Ascending aorta (tissue), 2 donors: ENCODE results near the gene STK32B. TPM values are rescaled to one million over a fixed set of nuclear protein-coding genes. Genes with fewer than 3 reads are reported as not detected.
"Not testable (repeated sequence)": the region's sequence is repeated elsewhere in the genome, so short reads cannot be mapped to it uniquely, and the experiment has no call there.

ENCODE experiments used
- DNase-seq, 2 donors: peaks; one replicate each; pipeline ENCODE4 v3.0.0-alpha.2; 2019; ENCODE audit warnings: low spot score in 2 of 2
- H3K27ac ChIP-seq, 2 donors: fragments of 200-600 bp; sonication (generic); one replicate each; pipeline ENCODE4 v1.5.1; 2016 to 2017; ENCODE audit warnings: mild to moderate bottlenecking in 1 of 2
- H3K27me3 ChIP-seq: fragments of 200-600 bp; sonication (generic); one replicate; pipeline ENCODE4 v1.5.1; 2017
- H3K36me3 ChIP-seq, 2 donors: fragments of 200-600 bp; sonication (generic); one replicate each; pipeline ENCODE4 v1.5.1; 2016
- H3K4me1 ChIP-seq, 2 donors: fragments of 200-600 bp; sonication (generic); one replicate each; pipeline ENCODE4 v1.5.1; 2016 to 2017; ENCODE audit warnings: mild to moderate bottlenecking in 1 of 2
- H3K4me3 ChIP-seq, 2 donors: fragments of 200-600 bp; sonication (generic); one replicate each; pipeline ENCODE4 v1.5.1; 2016 to 2017; ENCODE audit warnings: mild to moderate bottlenecking in 1 of 2
- H3K9me3 ChIP-seq, 2 donors: fragments of 200-600 bp; sonication (generic); one replicate each; pipeline ENCODE4 v1.5.1; 2016
- intact Hi-C: fragments of 100-400 bp; cut with DNase I; formaldehyde crosslinking; loops from one replicate; pipeline ENCODE4 v1.15.1; 2023
- total RNA-seq: library from RNA; depleted of rRNA; stranded (reverse); fragments of >200 nt; gene quantifications from one replicate; pipeline ENCODE4 v1.1.0, GENCODE V29; 2016
- TF ChIP-seq, protein P1 (sequence below), 3 experiments: fragments of 200-600 bp in 2 of 3; fragments of 450-650 bp in 1 of 3; sonication (generic) in 2 of 3; IDR thresholded peaks; one replicate each; pipeline ENCODE4 v1.5.1; 2016 to 2019; ENCODE audit warnings: antibody characterized with exemption in 3 of 3, mild to moderate bottlenecking in 1 of 3, moderate library complexity in 1 of 3

The STK32B gene
- total RNA-seq, 1 donor from 2014 or later: 2.3 TPM

DNA sequence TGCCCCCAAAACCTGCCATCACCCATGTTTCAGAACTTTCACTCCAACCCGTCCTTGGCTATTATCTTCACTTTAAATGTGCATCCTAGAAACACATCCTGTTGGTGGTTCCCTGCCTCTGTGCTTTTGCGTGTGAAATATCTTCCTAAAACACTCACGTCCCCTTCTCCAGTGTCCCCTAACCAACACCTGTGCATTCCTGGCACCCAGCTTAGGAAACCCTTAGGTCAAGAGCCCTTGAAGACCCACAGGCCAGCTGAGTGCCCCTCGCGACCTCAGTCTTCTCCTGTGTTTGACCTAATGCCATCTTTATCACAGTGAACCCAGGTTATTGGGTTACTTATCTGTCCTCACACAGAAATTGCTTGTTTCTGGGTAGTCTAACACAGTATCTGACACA lies 117.6 kb downstream of the STK32B start:
- intact Hi-C loops: no loop called here
- H3K4me1 ChIP-seq: no peaks in the 10 kb centered on the region
- no peaks in the 10 kb centered on the region for H3K27me3 ChIP-seq
- H3K27ac ChIP-seq: no peak overlapping the region
- no peak overlapping the region for H3K4me3 ChIP-seq
- no peaks in the 10 kb centered on the region for H3K9me3 ChIP-seq
- TF ChIP-seq, protein P1, sequence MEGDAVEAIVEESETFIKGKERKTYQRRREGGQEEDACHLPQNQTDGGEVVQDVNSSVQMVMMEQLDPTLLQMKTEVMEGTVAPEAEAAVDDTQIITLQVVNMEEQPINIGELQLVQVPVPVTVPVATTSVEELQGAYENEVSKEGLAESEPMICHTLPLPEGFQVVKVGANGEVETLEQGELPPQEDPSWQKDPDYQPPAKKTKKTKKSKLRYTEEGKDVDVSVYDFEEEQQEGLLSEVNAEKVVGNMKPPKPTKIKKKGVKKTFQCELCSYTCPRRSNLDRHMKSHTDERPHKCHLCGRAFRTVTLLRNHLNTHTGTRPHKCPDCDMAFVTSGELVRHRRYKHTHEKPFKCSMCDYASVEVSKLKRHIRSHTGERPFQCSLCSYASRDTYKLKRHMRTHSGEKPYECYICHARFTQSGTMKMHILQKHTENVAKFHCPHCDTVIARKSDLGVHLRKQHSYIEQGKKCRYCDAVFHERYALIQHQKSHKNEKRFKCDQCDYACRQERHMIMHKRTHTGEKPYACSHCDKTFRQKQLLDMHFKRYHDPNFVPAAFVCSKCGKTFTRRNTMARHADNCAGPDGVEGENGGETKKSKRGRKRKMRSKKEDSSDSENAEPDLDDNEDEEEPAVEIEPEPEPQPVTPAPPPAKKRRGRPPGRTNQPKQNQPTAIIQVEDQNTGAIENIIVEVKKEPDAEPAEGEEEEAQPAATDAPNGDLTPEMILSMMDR (IDR thresholded peaks at IDR 0.05): no peak
- H3K36me3 ChIP-seq: no peaks in the 10 kb centered on the region
- DNase-seq: no peak

DNA sequence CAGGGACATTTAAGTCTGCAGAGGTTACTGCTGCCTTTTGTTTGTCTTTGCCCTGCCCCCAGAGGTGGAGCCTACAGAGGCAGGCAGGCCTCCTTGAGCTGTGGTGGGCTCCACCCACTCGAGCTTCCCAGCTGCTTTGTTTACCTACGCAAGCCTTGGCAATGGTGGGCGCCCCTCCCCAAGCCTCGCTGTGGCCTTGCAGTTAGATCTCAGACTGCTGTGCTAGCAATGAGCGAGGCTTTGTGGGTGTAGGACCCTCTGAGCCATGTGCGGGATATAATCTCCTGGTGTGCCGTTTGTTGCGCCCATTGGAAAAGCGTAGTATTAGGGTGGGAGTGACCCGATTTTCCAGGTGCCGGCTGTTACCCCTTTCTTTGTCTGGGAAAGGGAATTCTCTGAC lies 124.6 kb downstream of the STK32B start:
- H3K27me3 ChIP-seq, intact Hi-C loops, H3K27ac ChIP-seq, H3K9me3 ChIP-seq, DNase-seq, H3K36me3 ChIP-seq, H3K4me3 ChIP-seq, H3K4me1 ChIP-seq: not testable (repeated sequence)

DNA sequence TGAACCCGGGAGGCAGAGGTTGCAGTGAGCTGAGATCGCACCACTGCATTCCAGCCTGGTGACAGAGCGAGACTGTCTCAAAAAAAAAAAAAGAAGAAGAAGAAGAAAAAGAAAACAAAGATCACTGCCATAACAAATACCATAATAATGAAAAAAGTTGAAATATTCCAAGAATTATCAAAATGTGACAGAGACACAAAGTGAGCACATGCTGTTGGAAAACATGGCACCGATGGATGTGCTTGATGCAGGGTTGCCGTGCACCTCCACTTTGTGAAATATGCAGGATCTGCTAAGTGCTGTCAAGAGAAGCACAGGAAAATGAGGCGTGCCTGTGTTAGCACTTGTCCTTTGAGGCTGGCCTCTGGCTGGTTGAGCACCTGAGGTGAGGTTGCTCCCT lies 133.3 kb downstream of the STK32B start:
- intact Hi-C loops: no loop called here
- Histone ChIP-seq H3K9me3 (no peaks in the 10 kb centered on the region), H3K36me3 (no peaks in the 10 kb centered on the region), H3K4me3 (no peak overlapping the region), H3K27ac (no peak overlapping the region), H3K27me3 (no peaks in the 10 kb centered on the region), H3K4me1 (no peaks in the 10 kb centered on the region)
- TF ChIP-seq, protein P1 (IDR thresholded peaks at IDR 0.05): no peak
- DNase-seq: no peak

DNA sequence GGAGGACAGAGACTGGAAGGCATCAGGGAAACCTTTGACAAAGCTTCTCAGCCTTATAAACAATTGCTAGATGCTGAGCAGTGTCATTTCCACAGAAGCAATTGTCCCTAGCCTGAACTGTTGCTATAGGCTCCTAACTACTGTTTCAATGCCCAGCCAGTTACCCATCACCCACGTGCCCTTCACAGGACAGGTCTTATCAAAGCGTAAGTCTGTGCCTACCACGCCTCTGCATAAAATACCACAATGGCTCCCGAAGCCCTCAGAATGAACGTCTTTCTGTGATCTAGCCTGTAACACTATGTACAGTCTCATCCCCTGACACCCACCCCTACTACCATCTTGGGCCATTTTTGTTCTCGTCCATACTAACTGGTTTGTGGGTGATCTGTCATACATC lies 134.3 kb downstream of the STK32B start:
- Histone ChIP-seq H3K27me3 (no peaks in the 10 kb centered on the region), H3K27ac (no peak overlapping the region), H3K4me3 (no peak overlapping the region), H3K36me3 (no peaks in the 10 kb centered on the region), H3K9me3 (no peaks in the 10 kb centered on the region), H3K4me1 (no peaks in the 10 kb centered on the region)
- DNase-seq: no peak
- intact Hi-C loops: no loop called here
- TF ChIP-seq, protein P1 (IDR thresholded peaks at IDR 0.05): no peak

DNA sequence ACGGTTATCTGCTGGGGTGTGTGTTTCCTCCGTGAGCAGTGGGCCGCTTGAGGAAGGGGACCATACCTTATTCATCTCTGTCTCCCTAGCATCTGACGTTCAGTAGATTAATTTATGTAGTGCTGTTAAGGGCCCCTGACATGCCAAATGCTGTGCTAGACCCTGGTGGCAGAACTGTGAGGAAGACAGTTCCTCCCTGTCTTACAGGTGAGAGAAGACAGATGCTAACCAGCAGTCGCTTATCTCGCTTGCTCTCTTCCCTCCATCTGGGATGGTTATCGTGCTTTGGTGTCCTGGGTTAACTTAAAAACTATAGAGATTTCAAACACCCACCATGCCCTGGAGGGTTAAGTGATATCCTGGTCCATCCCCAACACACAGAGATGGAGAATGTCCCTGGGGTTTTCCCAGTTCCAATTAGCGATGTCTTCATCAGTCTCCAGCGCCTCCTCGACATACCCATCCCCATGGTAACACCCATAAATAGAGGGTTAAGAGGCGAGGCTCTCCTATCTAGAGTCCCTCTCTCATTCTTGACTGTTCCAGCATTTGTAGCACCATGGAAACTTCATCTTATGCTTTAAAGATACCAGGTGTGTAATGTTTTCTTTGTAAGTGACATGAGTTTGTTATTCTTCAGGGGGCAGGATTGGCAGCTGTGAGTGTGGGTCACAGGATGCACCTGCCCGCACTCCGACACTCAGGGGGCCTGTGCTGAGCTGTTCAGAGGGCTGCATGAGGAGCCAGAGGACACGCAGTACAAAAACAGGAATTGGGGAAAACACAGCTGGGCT lies 135.2 kb downstream of the STK32B start:
- intact Hi-C loops: no loop called here
- Histone ChIP-seq H3K4me1 (no peaks in the 10 kb centered on the region), H3K36me3 (no peaks in the 10 kb centered on the region), H3K27me3 (no peaks in the 10 kb centered on the region), H3K4me3 (no peak overlapping the region), H3K27ac (no peak overlapping the region), H3K9me3 (no peaks in the 10 kb centered on the region)
- DNase-seq: no peak
- TF ChIP-seq, protein P1 (IDR thresholded peaks at IDR 0.05): no peak

DNA sequence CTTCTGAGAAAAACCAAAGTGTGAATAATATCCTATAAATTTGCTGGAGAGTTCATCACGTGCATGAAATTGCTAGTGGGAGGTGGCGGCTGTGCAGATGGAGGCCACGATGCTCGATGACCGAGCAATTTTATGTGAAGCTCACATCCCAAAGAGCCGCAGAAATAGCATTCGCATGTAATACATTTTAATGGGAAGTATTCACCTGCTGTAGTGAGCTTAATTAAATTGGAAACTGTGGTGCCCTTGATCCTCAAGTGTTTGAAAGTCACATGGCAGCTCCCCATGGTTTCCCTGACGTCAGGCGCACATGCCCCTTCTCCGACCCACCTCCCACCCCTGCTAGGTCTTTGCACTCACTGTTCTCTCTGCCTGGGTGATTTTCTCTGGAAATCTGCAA lies 136.8 kb downstream of the STK32B start:
- no peaks in the 10 kb centered on the region for H3K9me3 ChIP-seq
- no peaks in the 10 kb centered on the region for H3K27me3 ChIP-seq
- intact Hi-C loops: no loop called here
- TF ChIP-seq, protein P1 (IDR thresholded peaks at IDR 0.05): no peak
- H3K4me1 ChIP-seq: no peaks in the 10 kb centered on the region
- no peak overlapping the region for H3K27ac ChIP-seq
- H3K4me3 ChIP-seq: no peak overlapping the region
- DNase-seq: no peak
- no peaks in the 10 kb centered on the region for H3K36me3 ChIP-seq
